Kidney epithelial cell (primary cell): Measurements from ENCODE around the gene DEPDC1B. TPM values are rescaled to one million over a fixed set of nuclear protein-coding genes. Genes with fewer than 3 reads are reported as not detected.

Experiments
- DNase-seq: peaks from one replicate; pipeline ENCODE4 v3.0.0-alpha.2; 2010; ENCODE audit warnings: low read depth
- H3K27me3 ChIP-seq: 2 replicates; pipeline ENCODE4 v1.6.0; 2011; ENCODE audit warnings: low read length; ENCODE audit not compliant: control insufficient read depth, insufficient read depth
- H3K36me3 ChIP-seq: 2 replicates; pipeline ENCODE4 v1.5.1; 2011; ENCODE audit warnings: low read length; ENCODE audit not compliant: control insufficient read depth, insufficient read depth
- H3K4me3 ChIP-seq: 2 replicates; pipeline ENCODE4 v1.5.1; 2011; ENCODE audit warnings: low read depth, mild to moderate bottlenecking, control low read depth, low read length
- total RNA-seq: library from RNA; depleted of rRNA; stranded (reverse); fragments of >200 nt; gene quantifications from 2 replicates; pipeline ENCODE4 v1.2.3, GENCODE V29; 2015
- TF ChIP-seq, protein P1 (sequence below): IDR thresholded peaks from 2 replicates; pipeline ENCODE4 v1.5.1; 2011; ENCODE audit warnings: mild to moderate bottlenecking, moderate library complexity, low read length, control low read depth, inconsistent platforms; ENCODE audit not compliant: insufficient read depth, poor library complexity, severe bottlenecking

DEPDC1B gene
- total RNA-seq, 1 donor from 2014 or later: 10.6 TPM

- no peaks in the 10 kb centered on the region for H3K27me3 ChIP-seq
- H3K4me3 ChIP-seq: no peak overlapping the region
- H3K36me3 ChIP-seq: no peaks in the 10 kb centered on the region
- DNase-seq: no peak
- TF ChIP-seq, protein P1, sequence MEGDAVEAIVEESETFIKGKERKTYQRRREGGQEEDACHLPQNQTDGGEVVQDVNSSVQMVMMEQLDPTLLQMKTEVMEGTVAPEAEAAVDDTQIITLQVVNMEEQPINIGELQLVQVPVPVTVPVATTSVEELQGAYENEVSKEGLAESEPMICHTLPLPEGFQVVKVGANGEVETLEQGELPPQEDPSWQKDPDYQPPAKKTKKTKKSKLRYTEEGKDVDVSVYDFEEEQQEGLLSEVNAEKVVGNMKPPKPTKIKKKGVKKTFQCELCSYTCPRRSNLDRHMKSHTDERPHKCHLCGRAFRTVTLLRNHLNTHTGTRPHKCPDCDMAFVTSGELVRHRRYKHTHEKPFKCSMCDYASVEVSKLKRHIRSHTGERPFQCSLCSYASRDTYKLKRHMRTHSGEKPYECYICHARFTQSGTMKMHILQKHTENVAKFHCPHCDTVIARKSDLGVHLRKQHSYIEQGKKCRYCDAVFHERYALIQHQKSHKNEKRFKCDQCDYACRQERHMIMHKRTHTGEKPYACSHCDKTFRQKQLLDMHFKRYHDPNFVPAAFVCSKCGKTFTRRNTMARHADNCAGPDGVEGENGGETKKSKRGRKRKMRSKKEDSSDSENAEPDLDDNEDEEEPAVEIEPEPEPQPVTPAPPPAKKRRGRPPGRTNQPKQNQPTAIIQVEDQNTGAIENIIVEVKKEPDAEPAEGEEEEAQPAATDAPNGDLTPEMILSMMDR: no peak
Observed at GRCh38 chr5:60551829-60552228, 148.1 kb downstream of the DEPDC1B start.

- Histone ChIP-seq H3K36me3 (no peaks in the 10 kb centered on the region), H3K27me3 (no peaks in the 10 kb centered on the region), H3K4me3 (no peak overlapping the region)
- no peak for DNase-seq
- TF ChIP-seq, protein P1: no peak
Observed at GRCh38 chr5:60551250-60551649, 148.7 kb downstream of the DEPDC1B start.

GRCh38 chr5:60550311-60550710 is 149.7 kb downstream of the DEPDC1B start:
- Histone ChIP-seq H3K4me3 (no peak overlapping the region), H3K36me3 (no peaks in the 10 kb centered on the region), H3K27me3 (no peaks in the 10 kb centered on the region)
- no peak for DNase-seq
- TF ChIP-seq, protein P1: no peak

- H3K36me3 ChIP-seq: no peaks in the 10 kb centered on the region
- H3K4me3 ChIP-seq: no peak overlapping the region
- no peaks in the 10 kb centered on the region for H3K27me3 ChIP-seq
- DNase-seq: no peak
- TF ChIP-seq, protein P1: no peak
Observed at GRCh38 chr5:60549841-60550240, 150.1 kb downstream of the DEPDC1B start.

Other genes starting within 250 kb of the DEPDC1B start
- 31.6 and 35.3 TPM in 2 replicates for gene ELOVL7, start 144.1 kb upstream of the DEPDC1B start, total RNA-seq
- gene ERCC8, start 244.9 kb upstream of the DEPDC1B start, total RNA-seq: 29.2 and 30.4 TPM in 2 replicates
- gene NDUFAF2, start 245.0 kb upstream of the DEPDC1B start, total RNA-seq: 41.3 and 49.0 TPM in 2 replicates